ENCODE results near the gene CABLES2.
"Not testable (repeated sequence)": the region's sequence is repeated elsewhere in the genome, so short reads cannot be mapped to it uniquely, and the experiment has no call there.

Gene CABLES2

DNA sequence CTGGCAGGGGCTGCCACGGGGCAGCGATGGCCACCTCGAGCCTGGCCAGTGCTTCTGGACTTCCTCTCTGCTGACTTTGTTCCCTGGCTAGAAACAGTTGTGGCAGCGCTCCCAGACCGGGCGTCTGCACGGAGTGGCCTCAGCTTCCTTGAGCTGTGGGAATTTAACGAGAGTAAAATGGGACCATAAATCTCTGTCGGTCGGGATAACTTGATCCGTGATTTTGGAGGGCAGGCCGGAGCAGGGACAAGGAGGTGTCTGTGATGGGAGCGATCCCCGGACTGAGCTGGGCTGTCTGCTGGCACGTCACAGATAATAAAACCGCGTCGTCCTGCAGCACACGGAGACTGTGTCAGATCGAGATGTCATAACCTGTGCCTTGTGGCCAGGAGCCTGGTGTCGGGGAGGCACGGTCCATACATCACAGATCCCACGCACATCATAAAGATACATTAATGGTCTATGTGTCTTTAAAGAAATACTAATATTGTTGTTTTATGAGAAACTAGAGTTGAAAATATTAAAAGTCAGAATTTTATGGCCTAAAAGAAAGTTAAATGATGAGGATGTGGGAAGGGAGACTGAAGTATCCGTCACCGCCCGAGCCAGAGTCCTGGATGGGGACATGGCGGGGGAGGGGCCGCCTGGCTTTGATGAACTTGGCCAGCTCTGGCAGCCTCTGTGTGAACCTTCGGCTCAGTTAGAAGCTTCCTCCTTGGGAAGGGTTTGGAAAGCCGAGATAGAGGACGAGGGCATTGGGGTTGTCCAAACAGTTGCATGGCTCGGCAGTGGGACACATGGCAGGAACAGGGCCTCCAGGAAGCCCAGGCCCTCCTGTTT lies 26.8 kb upstream of the CABLES2 start:
- DNase-seq (ENCODE audit: low read depth, low spot score): no peak

DNA sequence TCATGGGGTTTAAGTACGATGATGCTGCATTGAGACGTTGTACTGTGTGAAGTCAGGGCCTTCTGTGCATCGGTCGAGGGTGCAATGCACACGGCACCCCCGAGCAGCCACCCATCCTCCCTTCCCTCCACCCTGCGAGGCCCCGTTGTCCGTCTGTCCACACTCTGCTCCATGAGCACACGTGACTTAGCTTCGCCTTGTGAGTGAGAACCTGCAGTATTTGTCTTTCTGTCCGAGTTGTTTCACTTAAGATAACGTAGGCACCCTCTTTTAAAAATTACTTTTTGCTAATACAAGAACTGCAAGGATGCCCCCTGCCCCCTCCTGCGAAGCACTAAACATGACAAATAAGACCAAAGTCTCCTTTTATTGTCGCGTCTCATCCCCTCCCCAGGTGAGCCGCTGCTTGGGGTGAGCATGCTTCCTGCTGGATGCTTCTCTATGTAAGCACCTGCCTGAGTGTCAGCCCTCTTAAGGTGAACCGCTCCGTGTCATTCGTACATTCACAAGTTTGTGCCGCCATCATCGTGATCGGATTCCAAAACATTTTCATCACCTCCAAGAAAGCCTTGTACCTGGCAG lies 23.9 kb upstream of the CABLES2 start:
- no peak for DNase-seq (ENCODE audit: low read depth, low spot score)

DNA sequence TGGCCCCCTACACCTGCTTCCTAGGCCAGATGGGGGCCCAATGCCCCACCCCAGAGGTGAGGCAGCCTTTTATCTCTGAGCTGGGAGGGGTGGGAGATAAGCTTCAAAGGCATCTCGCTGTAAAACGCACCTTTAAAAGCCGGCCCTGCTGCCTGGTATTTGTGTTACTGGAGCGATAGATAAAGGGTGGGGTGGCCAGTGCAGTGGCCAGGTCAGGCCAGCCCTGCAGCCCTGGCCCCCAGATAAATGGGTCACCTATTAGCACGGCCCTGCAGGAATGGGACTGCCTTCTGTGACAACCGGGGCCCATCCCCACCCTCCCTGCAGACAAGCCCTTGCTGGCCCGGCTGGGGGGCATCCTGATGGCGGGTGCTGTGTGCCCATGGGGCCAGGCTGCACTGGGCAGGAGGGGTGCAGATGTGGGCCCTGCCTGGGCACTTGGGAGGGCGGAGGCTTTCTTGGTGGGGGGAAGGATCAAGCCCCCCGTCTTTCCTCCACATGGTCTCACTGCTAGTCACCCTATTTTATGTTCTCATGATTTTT lies 23.3 kb upstream of the CABLES2 start:
- no peak for DNase-seq (ENCODE audit: low read depth, low spot score)

DNA sequence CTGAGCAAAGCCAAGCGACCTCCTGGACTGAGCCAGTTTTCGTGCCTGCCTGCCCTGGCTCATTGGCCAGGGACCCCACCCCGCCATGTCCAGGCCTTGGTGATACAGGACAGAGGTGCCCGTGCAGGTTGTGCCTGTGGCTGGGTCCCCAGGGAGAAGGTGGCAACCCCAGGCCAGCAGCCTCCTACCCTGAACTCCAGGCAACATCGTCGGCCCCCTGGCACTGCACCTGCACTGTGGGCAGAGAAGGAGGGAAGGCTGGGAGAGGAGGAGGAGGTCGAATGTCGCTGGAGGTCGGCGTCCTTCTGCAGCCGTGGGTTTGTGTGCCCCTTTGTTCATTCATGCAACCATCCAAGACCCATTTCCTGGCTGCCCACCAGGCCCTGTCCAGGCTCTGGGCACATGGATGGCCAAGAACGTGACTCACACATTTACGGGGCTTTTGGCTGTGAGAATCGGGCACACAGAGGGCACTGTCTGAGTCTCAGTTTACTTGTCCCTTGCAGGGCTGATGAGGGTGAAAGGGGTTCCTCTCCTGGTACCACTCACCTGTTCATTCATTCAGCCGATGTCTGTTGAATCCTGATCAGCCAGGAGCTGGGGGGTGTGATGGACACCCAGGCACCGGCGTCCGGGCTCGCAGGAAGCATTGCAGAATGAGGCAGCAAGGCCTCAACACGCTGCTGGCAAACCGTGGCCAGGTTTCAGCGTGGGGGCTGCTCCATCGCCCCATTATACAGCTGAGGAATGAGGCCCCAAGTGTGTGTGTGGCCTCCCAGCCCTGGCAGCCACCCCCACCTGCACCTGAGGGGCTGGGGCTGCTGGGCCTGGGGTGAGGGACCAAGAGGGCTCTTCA lies 22.6 kb upstream of the CABLES2 start:
- no peak for DNase-seq (ENCODE audit: low read depth, low spot score)

DNA sequence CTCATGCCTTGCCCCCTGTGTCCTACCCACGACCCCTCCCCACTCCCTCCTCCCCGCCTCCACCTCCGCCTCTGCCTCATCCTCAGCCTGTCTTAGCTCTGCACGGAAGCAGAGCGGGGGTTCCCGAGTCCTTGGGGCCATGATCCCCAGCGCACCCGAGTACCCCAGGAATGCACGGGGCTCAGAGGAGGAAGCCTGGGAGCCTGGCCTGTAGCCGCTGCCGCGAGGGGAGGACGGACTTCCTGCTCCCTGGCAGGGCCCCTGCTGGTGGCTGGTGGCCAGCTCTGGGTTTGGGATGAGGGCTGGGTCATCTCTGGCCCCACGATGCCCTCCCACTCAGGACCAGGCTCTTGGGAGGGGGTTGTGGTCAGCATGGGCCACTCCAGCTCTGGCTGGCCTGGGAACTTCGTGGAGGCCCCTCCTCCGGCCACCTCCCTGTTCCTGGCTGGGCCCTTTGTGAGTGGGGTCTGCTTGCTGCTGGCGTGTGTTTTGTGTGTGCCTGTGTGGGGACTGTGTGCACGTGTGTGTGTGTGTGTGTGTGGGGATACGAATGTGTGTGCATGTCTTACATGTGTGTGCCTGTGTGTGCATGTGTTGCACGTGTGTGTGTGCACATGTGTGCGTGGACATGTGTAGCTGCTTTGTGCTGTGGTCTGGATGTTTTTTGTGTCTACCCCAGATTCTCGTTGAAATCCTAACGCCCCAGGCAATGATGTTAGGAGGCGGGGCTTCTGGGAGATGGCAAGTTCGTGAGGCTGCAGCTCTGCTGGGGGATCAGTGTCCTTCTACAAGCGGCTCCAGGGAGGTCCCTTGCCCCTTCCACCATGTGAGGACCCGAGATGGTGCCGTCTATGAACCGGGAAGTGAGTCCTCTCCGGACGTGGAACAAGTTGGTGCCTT lies 21.6 kb upstream of the CABLES2 start:
- peak; percentile 44 for DNase-seq (ENCODE audit: low read depth, low spot score)

DNA sequence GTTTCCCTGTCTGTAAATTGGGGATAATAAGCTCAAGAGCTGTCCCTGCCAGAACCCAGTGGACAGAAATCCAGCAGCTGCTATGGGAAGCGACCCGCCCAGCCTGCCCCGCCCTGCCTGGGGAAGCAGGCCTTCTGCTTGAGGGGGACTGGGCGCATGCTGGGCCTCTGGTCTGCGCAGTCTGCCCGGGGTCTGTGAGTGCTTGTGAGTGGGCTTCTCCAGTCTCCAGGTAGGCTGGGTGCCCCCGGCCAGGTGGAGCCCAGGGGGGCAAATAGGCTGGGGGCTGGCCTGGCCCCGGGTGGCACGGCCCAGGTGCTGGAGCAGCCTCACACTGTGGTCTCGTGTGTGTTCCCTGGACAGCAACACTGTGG lies 20.9 kb upstream of the CABLES2 start:
- DNase-seq (ENCODE audit: low read depth, low spot score): peak; percentile 17

DNA sequence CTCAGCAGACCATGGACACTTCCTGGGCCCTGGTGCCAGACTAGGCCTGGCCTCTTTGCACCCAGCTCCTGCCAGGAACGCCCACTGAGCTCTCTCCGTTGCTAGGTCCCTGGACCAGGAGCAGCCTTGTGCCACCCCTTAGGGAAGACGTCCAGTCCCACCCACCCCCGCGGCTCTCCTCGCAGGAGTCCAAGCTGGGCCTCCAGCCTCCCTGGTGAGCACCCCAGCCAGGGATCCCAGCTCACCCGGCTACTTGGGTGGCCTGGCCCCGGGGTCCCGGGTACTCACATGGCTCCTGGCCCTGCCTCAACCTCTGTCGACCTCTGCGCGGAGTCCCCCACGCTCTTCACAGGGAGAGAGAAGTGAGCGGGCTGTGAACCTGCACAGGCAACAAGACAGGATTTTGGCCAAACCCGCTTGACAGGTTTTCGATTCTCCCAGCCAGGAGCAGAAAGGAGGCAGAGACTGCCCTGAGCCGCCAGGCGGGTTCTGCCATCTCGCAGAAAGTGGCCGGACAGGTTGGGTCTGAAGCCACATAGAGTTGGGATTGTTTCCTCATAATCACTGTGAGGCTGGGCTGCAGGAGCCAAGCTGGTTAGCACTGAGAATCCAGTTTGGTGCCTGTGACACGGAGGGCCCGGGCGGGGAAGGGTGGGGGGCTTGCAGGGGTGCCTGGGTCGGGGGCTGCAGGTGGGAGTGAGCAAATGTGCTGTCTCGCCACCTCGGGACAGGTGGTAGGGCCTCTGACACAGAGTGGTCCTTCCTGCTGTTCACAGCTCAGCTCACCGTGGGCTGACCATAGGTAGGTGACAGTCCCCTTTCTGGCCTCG lies 20.3 kb upstream of the CABLES2 start, which contains the start of gene RBBP8NL:
Gene RBBP8NL (minus strand): TSS at position 368 of the 830 bp plus-strand sequence. CDS start 7,892 bp downstream, outside the sequence.
- peak; percentile 95 for DNase-seq (ENCODE audit: low read depth, low spot score)

DNA sequence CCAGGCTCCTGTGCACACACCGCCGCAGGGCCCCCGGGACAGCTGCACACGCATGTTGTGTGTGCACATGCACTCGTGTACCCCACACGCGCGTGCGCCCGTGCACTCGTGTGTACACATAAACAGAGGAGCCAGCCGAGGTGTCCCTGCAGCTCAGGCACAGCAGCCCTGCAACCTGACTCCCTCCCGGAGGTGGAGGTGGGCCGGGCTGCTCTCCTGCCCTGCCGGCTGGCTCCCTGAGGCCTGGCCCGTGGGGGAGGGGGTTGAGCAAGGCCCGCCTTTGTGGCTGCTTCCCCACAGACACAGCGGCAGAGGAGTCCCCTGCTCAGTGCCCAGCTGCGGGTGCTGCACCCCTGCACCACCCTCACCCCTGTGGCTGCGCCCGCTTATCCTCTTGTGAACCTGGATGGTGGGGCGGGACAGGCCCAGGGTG lies 19.6 kb upstream of the CABLES2 start:
- peak; percentile 74 for DNase-seq (ENCODE audit: low read depth, low spot score)

DNA sequence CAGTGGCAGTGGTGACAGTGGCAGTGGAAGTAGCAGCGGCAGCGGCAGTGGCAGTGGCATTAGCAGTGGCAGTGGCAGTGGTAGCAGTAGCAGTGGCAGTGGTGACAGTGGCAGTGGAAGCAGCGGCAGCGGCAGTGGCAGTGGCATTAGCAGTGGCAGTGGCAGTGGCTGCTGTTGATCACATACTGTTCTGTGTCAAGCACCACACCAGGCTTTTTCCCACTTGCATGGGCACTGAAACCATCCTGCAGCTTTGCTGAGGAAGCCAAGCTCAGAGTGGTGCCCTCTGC lies 18.9 kb upstream of the CABLES2 start:
- DNase-seq (ENCODE audit: low read depth, low spot score): not testable (repeated sequence)

DNA sequence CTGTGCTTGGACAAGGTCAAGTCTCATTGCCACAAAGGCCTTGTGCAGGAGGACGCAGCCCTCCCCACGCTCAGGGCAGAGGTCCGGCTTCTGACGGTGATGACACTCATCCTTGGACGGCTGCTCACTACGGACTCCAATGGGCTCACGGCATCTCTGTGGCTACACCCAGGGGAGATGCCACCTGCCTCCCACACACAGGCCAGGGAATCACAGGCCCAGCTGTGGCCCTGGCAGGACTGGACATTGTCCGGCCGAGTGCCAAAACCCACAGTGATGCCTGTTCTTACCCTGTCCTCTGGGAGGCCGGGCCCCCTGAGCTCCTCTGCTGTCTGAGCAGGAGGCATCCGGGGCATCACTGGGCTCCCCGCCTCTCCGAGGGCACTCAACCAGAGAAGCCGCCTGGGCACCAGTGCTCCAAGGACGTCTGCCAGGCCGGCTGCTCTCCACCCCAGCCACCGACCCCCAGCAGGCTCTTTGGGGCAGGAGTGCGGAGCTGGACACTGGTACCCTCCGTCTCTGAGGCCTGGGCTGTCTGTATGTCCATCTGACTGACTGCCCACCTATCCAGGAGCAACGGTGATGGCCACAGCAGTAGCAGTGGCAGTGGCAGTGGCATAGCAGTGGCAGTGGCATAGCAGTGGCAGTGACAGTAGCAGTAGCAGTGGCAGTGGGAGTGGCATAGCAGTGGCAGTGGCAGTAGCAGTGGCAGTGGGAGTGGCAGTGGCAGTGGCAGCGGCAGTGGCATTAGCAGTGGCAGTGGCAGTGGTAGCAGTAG lies 18.4 kb upstream of the CABLES2 start:
- no peak for DNase-seq (ENCODE audit: low read depth, low spot score)

DNA sequence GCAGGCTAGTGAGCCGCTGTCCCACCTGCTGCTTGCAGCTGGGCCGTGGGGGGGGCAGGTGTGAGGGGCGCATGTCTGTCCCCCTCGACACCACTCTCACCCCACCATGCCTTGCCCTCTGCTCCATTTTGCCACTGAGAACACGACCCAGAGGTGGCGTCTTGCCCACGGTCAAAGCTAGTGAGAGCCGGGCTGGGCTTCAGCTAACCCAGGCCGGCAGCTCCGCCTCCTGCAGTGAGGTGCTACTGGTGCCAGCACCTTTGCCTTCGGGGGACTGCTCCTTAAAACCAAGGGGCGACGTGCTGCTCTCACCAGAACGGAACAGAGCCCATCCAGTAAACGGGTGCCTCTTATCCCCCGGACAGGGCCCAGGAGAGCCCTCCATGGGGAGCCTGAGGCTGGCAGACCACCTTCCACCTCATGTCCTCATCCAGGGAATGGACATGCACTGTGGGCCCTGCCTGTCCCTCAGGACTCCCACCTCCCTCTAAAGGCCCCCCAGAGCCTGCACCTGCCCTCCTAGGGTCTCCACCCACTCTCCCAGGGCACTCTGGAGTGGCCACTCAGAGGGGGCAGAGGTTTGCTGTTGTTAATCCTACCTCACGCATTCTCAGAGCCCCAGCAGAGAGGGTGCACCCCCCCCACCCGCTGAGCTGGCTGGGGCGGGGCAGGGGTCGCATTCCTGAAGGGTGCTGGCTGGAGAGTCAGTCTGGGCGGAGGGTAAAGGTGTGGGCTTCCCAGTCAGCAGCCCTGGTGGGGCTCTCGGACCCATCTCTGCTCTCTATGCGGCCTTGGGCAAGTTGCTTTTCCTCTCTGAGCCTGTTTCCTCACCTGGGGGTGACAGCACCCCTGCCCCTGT lies 17.4 kb upstream of the CABLES2 start:
- no peak for DNase-seq (ENCODE audit: low read depth, low spot score)

DNA sequence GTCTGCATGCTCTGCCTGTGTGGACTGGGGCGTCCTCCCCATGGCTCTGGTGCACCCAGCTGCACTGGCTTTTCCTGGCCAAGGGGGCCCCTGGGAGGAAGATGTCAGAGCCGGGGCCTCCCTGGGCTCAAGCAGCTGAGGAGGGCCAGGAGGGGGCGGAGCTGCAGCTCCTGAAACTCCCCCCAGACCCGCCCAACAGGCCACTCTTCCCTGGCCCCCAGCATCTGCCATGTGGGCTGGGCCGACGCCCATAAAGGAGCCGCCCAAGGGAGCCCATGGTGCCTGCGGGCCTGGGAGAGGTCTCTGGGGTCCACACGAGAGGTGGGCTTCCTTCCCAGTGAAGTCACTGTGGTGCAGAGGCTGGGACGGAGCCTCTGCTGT lies 16.2 kb upstream of the CABLES2 start:
- peak; percentile 43 for DNase-seq (ENCODE audit: low read depth, low spot score)

DNA sequence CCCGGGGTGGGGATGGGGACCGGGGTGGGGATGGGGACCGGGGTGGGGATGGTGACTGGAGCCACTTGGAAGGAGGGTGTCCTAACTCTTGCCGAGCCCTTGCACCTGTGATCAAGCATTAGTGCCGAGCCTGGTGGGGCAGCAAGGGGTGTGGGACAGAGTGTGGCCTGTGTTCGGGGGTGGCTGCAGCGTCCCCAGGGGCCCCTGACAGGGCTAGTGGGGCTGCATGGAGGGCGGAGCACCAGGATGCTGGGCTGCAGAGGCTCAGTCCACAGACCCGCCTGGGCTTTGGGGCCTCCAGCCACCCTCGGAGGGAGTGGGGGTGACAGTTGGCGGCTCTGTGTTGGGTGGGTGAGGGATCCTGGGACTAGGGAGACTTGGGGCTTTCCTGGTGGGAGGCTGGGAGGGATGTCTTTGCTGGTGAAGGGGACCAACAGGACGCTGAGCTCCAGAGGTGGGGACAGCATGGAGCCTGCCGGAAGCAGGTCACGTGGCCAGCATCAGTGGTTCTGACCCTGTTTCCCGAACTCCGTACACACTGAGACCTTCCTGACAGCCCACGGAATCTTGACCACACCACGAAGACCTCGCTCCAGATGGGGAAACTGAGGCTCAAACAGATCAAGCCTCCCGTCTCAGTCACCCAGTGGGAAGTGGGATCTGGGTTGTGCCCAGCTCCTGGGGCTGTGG lies 15.7 kb upstream of the CABLES2 start:
- DNase-seq (ENCODE audit: low read depth, low spot score): no peak

DNA sequence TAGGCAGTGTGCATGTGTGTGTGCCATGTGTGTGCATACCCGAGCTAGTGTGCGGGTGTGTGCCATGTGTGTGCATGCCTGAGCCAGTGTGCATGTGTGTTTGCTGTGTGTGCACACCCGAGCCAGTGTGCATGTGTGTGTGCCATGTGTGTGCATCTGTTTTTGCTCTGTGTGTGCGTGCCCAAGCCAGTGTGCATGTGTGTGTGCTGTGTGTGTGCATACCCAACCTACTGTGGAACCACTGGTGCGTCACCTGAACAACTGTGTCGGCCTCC lies 14.6 kb upstream of the CABLES2 start:
- DNase-seq (ENCODE audit: low read depth, low spot score): no peak

DNA sequence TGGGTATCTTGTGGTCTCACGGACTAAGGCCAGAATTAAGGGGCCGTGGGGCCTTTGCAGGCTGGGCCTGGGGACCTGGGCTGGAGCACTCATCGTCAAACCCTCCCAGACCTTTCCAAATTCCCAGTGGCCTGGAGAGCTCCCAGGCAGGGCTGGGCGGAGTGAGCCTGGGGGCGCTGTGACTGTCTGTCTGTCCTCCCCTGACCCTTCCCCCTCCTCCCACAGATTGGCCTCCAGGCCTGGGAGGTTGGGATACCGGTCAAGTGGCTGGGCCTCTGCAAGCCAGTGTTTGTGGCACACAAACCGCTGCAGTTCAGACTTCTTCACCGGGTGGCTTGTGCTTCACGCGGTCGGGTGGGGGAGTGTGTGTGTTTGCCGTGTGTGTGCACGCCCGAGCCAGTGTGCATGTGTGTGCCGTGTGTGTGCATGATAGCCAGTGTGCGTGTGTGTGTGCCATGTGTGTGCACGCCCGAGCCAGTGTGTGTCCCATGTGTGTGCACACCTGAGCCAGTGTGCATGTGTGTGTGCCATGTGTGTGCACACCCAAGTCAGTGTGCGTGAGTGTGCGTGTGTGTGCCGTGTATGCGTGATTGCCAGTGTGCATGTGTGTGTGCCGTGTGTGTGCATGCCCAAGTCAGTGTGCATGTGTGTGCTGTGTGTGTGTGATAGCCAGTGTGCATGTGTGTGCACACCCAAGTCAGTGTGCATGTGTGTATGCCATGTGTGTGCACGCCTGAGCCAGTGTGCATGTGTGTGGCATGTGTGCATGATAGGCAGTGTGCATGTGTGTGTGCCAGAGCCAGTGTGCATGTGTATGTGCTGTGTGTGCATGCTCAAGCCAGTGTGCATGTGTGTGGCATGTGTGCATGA lies 14.0 kb upstream of the CABLES2 start:
- DNase-seq (ENCODE audit: low read depth, low spot score): peak; percentile 89

DNA sequence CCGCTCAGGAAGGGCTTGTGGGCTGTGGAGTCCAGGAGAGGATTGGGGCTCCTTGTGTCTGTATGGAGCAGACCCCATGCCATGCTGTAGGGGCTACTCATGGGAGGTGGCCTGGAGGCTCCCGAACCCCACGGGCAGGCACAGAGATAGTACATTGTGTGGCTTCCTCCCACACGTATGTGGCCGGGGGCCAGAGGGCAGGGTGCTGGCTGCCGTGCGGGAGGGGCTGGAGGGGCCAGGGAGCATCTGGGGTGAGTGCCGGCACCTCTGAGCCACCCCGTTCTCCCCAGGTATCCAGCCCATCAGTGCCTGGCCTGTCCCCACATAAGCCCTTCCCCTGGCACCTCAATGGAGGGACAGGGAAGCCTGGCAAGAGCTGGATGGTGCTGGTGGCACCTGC lies 12.7 kb upstream of the CABLES2 start:
- DNase-seq (ENCODE audit: low read depth, low spot score): no peak

Data from ELF-1 (cell line).